Stimulated activated CD4-positive, alpha-beta T cell treated with anti-CD3 and anti-CD28 coated beads, Interleukin-4, amount 100 ng/mL, for 24 hours (primary cell): ENCODE results near the gene JAG2.

Experiments
- DNase-seq: peaks from one replicate; pipeline ENCODE4 v3.0.0-alpha.2; 2020

JAG2 gene

DNA sequence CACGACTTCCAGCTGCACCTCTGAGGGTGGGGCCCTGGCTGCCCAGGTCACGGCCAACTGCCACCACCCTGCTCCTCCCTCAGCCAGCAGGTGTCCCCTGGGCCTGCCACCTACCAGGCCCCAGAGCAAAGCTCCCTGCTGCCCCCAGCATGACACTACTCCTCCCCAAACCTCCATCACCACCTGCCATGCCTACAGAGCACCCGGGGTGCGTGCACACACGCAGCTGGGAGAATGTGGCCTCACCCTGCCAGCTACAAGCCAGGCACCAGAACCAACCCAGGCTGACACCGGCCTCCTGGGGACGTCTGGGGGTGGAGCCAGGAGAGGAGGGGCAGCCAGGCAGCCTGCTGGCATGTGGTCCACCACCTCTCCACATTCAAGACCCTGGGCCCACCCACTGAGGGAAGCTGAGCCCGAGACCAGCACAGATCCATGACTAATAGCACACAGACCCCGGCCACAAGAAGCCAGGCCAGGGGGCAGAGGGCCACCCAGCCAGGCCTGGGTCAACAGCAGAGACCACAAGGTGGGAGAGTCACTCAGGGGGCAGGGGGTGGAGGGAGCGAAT lies 3.4 kb downstream of the JAG2 start:
- DNase-seq = no peak

DNA sequence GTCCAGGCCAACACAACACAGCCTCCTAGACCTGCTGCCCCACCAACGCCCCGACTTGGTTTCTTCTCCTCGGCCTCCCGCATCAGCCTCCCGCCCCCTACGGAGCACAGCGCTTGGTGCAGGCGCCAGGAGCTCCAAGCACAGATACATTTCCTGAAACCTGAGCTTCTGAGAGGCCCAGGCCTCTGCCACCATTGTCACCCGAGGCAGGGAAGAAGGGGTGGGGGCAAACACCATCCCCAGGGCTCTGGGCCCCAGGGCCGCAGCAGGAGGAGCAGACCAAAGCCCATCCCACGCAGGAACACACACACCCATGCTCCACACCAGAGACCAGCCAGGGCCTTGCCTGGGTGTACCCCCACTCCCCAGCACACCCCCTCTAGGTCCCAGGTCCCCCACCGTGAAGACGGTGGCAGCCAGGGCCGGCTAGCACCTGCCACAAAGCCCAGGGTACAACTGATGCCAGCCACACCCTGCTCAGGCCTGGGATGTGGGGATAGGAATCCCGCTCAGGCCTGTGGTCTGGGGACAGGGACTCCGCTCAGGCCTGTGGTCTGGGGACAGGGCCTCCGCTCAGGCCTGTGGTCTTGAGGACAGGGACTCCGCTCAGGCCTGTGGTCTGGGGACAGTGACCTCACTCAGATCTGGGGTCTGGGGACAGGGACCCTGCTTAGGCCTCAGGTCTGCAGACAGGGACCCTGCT lies 5.4 kb downstream of the JAG2 start:
- no peak for DNase-seq

DNA sequence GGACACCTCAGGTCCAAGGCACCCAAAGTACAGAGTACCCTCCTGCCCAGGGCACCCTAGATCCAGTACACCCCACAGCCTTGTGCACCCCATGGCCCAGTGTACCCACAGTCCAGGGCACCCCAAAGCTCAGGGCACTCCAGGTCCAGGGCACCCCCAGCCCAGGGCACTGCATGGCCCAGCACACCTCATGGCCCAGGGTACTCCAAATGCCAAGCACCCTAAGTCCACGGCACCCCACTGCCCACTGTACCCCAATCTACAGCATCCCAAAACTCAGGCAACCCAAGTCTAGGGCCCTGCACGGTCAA lies 6.0 kb downstream of the JAG2 start:
- no peak for DNase-seq

DNA sequence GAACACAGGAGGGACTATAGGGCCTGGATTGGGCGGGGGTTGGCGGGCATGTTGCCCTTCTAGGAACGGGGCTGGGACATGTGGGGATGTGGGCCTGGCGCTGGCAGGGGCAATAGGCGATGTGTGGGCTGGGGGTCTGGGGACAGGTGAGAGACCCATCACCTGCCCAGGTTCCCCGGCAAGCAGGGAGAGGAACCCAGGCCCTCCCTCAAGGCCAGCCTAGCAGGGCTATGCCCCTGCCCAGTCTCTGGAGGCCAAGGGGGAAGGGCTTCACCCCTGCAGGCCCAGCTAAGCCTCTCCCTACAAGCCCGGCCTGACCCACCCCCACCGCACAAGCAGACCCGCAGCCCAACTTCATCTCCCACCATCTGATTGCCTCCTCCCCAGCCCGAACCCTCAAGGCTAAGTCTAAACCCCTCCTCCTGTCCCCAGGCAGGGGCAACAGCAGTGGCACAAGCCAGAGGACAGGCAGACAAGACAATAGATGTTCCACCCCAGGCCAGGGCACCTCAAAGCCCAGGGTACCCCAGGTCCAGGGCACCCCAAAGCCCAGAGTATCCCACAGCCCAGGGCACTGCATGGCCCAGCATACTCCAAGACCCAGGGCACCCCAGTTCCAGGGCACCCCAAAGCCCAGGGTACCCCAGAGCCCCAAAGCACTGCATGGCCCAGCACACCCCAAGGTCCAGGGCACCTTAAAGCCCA lies 6.5 kb downstream of the JAG2 start:
- no peak for DNase-seq

DNA sequence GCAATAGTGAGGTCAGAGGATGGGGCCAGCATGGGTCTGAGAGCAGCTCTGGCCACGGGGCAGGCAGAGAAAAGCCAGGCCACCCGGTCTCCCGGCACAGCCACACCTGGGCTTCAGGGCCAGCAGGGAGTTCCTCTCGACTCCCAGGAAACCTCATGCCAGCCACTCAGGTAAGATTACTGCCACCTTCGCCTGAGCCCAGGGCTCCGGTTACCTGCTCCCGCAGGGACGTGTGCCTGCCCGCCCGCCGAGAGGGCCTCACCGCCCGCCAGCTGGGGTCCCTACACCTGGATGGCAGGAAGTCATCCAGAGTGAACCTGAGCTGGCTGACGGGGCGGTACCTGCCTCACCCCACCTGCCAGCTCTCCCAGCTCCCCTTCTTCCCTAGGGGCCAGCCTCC lies 7.3 kb downstream of the JAG2 start:
- no peak for DNase-seq

DNA sequence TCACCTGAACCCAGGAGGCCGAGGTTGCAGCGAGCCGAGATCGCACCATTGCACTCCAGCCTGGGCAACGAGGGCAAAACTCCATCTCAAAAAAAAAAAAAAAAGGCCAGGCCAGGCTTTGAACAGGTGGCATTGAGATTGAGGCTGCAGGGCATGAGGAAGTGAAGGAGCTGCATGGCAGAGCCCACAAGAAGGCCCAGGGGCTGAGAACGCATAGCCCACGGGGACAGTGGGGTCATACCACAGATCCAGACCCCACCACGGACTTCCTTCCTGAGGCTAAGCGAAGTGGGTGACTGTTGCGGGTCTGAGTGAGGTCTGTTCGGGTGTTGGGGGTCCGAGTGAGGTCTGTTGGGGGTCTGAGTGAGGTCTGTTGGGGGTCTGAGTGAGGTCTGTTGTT lies 7.8 kb downstream of the JAG2 start:
- no peak for DNase-seq

DNA sequence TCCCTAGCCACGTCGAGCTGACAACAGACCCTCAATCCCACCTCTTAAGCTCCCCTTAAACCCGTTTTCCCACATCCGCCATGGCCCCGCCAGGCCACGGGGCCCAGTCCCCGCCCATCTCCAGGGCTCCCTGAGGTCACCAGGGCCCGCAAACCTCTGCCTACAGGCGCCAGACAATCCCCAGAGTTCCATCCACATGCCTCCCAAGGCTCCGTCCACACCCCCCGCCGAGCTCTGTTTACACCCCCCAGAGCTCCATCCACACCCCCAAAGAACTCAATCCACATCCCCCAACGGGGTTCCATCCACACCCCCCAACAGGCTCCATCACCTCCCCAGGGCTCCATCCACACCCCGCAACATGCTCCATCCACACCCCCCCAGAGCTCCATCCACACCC lies 9.2 kb downstream of the JAG2 start:
- DNase-seq = no peak

DNA sequence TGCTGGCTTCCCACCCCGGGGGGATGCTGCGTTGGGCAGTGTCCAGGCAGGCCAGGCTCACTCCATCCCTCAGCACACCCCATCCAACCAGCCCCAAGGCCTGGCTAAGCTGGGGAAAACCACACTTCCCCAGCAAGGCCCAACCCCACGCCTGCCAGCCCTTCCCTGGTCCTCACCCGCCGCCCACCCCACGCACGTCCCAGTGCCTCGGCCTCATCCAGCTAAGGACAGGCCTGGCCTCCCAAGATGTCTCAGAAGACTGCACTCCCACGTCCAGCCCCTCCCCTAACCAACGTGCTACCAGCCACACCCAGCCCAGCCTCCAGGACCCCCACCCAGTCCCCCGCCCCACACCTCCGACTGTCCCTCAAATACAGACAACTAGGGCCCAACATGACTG lies 9.8 kb downstream of the JAG2 start:
- DNase-seq = no peak

DNA sequence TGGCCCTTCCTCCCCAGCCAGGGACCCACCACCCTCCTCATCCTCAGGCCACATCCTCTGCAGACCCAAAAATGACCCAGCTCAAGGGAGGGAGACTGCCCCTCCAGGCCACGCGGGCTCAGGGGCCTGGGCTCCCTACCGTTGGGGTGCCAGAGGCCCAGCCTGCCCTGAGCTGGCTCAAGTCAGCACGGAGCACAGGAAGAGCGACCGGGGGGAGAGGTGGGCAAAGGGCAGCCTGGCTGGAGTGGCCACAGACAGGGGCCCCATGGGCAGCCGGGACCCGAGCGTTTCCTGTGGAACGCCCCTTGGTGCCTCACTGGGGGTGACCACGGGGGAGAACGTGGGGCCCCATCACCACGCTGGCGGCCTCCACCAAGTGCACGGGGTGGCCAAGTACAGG lies 10.7 kb downstream of the JAG2 start:
- DNase-seq = no peak

DNA sequence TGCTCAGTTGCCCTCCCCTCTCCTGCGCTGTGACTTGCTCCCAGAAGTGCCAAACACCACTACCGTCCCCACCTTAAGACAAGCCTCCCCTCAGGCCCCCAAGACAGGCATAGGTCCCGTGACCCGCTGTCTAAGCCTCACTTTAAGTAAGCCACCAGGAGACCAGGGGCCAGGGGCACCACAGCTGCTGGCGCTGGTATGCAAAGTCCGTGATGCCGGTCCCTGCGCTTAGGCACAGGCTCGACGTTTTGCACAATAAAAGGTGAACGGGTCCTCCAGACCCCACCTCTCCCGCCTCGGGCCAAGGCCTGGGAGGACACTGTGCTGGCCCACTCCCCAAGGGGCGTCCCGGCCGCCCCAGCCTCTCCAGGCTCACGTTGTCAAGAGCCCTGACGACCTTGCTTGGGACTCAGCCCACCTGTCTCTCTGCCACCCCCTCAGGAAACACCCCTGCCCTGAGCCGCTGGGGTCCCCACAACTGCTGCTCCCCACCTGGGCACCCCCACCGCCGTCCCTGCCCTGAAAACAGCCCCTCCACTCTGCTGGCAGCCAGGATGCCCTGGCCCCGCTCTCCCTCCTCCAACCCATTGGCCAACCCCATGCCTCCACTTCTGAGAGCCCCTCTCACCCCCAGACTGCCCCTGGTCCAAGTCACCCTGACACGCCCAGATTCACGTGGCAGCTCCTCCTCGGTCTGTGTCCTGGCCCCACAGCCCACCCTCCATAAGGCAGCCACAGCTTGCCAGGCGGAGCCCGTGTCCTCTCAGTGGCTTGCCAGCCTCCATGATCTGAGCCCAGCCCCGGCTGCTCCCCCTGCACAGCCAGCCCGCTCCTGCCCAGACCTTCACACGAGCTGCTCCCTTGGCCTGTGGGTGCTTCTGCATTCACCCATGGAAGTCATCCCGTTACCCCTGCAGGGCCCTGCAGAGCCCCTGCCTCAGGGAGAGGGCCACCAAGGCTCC lies 11.9 kb downstream of the JAG2 start:
- DNase-seq = no peak

DNA sequence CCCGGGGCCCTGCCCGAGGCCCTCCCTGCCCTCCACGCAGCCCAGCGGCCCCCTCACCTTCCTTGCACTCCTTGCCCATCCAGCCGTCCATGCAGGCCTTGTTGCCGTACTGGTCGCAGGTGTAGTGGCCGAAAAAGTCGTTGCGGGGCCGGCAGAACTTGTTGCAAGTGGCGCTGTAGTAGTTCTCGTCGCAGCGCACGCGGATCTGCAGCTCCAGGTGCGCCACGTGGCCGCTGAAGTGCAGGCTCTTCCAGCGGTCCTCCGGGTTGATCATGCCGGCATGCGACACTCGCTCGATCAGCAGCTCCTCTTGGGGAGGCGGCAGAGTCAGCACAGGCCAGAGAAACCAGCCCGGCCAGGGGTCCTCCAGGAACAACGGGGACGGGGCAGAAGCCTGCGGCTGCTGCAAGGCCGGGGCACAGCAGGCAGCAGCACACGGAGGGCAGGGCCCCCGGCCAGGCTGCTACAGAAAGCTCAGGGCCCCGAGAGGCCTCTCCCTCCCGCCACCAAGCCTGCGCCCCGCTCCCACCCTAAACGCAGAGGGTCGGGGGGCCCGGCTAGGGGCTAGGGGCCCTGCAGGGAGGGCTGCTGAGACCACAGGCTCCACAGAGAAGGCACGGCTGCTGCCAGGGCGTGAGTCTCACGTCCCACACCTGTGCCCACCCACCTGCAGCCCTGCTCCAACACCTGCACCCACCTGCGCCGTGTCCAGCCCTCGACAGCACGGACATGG lies 12.7 kb downstream of the JAG2 start:
- no peak for DNase-seq

DNA sequence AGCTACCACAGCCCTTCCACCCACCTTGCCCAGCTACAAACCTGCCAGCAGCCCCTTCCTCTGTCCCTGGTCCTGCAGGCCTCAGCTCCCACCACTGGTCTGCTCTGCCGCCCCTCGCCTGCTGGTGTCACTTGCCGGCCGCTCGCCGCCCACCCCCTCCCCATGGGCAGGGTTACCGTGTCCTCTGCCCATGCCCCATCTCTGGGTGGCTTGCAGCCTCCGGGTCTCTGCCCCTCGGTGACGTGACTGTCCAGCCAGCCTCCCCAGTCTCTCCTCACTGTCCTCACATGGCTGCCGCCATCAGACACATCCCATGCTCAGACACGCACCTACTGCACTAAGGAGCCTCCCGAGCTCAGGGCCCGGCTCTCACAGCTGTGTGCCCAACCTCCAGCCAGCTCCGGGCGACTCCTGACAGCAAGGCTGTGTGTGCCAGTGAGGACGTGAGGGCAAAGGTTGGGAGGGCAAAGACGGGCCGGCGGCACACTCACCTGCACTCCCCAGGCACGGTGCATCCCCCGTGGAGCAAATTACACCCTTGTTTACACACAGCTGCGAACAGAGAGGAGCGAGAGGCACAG lies 13.4 kb downstream of the JAG2 start:
- no peak for DNase-seq

DNA sequence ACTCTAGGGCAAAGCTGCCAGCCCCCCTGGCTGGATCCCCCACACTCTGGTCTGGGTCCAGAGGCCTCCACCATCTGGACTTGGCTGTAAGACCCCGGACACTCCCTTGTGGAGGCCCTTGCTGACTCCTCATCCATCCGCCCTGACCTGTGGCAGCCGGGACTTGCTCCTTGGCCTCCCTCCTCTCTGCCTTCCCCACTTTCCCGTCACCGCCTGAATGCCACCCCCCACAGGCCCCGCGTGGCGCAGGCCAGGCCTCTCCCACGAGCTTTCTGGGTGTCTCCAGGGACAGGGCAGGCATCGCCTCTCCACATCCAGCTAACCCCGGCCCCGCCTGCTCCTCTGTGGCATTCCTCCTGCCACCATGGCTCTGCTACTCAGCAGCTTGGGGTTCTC lies 14.1 kb downstream of the JAG2 start:
- no peak for DNase-seq

DNA sequence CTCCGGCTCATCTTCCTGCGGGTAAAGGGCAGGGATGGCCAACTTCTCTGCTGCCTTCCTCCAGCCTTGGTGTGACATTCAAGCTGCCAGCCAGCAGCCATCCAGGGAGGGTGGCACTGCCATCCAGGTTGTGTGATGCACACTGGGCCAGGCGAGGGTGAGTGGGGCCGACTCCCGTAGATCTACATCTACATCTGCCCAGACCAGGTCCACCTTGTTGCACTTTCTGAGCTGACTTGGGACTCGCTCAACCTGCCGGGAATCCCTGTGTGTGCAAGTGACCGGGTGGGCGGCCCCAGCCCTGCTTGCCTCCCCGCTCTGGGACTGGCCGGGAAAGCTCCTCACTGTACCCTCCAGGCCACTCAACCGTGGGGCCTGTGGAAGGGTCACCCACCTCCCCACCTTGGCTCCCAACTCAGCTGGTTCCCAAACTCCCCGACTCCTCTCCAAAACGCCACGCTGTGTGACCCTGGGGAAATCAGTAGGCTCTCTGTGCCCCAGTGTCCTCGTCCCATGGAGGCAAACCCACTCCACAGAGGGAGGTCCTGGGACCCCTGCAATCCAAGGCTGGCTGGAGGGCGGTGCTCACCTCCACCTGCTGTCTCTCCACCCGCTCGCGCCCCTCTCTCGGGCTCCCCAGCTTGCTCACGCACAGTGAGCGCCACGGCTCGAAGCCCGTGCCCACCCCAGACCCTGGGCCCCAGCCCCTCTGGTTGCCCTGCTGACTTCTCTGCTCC lies 14.7 kb downstream of the JAG2 start:
- no peak for DNase-seq

DNA sequence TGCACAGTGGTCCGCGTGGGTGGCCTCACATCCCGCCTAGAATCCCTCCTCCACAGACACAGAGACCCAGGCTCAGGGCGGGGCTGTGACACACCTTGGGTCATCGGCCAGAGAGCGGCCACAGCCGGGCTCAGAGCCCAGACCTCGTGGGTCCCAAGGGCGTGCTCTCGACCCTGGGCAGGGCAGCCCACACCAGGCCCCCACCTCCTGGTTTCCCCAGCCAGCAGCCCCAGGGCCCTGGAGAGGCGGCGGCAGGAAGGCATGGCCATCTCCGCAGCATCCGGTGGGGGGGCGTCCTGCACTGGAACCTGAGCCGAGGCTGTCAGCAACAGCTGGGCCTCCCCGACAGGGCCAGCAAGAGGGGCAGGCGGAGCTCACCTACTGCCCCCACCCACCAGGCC lies 15.2 kb downstream of the JAG2 start:
- DNase-seq = no peak

DNA sequence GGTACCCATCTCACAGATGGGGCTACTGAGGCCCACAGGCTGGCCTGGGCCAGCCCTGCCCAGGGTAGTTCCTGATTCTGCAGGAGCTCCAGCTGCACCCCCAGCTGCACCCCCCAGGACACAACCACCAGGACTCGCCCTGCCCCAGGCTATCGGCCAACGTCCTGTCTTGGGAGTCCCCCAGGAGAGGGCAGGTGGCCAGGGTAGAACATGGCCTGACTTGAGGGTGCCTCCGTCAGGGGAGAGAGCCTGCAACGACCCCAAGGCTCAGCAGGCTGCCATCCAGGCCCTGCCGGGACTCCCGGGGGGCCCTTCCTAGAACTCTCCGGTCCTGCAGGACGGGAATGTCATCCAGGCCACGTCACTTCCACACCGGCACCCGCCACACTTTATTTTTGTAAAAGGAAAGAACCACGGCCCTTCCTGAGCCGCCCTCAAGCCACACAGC lies 15.8 kb downstream of the JAG2 start:
- no peak for DNase-seq

DNA sequence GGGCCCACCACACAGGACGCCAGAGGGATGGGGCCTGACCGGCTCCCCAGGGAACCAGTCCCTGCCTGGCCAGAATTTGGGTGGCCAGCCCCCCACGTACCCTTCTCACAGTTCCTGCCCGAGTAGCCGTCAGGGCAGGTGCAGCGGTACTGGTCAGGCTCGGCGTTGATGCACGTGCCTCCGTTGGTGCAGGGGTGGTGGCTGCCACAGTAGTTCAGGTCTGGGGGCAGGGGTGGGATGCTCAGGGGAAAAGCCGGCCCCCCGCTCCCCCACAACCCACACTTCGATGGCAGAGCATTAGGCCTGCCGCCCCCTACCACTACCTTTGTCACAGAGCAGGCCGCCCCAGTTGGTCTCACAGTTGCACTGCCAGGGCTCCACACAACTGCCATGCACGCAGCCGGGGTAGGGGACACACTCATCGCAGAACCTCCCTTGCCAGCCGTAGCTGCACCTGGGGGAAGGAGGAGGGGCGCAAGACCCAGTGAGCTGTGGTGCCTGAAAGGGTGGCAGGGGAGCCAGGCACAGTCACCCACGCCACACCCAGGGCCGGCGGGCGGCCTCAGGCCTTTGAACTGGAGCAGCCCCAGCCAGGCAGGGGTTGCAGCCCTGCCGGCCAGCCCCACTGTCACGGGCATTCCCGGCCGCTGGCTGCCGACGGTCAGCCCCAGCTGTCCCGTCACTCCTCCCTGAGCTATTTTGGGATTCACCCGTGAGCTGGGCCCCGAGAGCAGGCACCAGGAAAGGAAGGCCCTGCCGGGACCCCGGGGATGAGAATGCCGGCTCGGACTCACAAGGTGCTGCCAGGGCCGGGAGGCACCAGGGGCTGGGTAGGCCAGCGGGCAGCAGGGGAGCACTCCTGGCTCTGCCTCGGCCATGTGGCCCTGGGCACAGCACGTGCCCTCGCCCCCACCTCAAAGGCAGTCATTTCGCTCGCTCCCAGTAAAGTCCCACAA lies 16.5 kb downstream of the JAG2 start:
- no peak for DNase-seq

DNA sequence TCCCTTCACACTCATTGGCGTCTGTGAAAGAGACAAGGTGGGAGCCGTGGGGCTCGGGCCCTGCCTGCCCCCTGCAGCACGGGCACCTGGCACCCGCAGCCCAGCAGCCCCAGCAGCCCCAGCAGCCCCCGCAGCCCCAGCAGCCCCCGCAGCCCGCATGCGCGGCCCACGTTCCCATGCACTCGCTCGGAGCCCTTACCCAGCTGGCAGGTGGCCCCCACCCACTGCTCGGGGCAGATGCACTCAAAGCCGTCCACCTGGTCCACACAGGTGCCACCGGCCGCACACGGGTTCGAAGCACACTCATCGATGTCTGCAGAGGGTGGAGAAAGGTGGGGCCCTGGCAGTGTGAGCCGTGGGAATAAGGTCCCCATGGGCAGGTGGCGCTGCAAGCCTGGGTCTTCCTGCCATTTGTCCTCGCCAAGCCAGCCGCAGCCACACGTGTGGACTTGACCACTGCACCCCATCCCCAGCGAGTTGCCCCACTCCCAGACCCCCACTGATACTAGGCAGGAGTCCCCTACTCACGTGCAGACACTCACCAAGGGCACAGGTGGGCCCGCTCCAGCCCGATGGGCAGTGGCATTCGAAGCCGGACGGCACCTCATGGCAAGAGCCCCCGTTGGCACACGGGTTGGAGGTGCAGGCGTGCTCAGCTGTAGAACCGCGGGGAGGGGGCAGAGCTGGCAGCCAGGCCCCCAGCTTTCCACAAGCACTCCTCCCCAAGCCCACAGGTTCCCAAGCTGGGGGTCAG lies 17.3 kb downstream of the JAG2 start:
- DNase-seq = no peak

DNA sequence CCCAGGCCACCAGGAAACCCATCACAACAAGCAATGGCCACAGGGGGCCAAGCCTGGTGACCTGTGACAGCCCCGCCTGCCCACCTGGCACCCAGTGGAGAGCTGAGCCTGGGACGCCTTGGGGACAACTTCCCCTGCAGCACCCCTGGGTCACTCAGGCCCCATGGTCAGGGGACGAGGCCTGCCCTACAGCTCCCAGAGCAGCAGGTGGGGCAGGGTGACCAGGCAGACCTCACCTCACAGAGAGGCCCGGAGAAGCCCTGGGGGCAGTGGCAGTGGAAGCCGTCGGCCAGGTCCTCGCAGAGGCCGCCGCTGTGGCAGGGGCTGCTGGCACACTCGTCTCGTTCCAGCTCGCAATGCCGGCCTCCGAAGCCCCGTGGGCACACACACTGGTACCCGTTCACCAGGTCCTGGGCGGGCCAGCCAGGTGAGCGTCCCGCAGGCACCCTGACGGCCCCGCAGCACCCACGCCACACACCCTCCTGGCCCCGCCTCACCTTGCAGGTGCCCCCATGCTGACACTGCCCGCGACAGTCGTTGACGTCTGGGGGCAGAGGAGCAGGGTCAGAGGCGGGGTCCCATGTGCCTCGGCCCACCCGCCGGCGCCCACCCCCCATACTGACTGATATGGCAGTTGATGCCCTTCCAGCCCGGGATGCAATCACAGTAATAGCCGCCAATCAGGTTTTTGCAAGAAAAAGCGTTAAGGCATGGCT lies 18.1 kb downstream of the JAG2 start:
- no peak for DNase-seq
